ENCODE data around the gene NYNRIN.

- no peak for TF ChIP-seq CEBPB (IDR thresholded peaks at IDR 0.05; ENCODE audit: low read depth, low read length)
- TF ChIP-seq POLR2A (IDR thresholded peaks at IDR 0.05; ENCODE audit: low read depth, low read length) = no peak
- TF ChIP-seq CTCF (conservative IDR thresholded peaks at IDR 0.05; ENCODE audit: low read depth, low read length) = no peak
- no peak for TF ChIP-seq RFX5 (IDR thresholded peaks at IDR 0.05; ENCODE audit: low read depth, low read length)
- TF ChIP-seq SMC3 (IDR thresholded peaks at IDR 0.05; ENCODE audit: low read depth, low read length) = no peak
Observed at GRCh38 chr14:24465805-24466204, 67.0 kb downstream of the NYNRIN start.

Data from IMR-90 (cell line).